GM18951 (cell line): ENCODE data around the gene FZD4.

Experiments used
- POLR2A ChIP-seq: IDR thresholded peaks from 4 replicates; pipeline ENCODE4 v1.6.1; 2011; ENCODE audit warnings: mild to moderate bottlenecking; ENCODE audit not compliant: insufficient read length, insufficient read depth; ENCODE audit errors: extremely low read depth
- in situ Hi-C: fragments of 300-500 bp; cut with MboI; formaldehyde crosslinking; loops from one replicate; pipeline ENCODE4 v1.12.0; 2022; ENCODE audit warnings: low sequenced_read_pairs, mixed read lengths, inconsistent platforms; ENCODE audit not compliant: unreplicated experiment

The FZD4 gene

DNA sequence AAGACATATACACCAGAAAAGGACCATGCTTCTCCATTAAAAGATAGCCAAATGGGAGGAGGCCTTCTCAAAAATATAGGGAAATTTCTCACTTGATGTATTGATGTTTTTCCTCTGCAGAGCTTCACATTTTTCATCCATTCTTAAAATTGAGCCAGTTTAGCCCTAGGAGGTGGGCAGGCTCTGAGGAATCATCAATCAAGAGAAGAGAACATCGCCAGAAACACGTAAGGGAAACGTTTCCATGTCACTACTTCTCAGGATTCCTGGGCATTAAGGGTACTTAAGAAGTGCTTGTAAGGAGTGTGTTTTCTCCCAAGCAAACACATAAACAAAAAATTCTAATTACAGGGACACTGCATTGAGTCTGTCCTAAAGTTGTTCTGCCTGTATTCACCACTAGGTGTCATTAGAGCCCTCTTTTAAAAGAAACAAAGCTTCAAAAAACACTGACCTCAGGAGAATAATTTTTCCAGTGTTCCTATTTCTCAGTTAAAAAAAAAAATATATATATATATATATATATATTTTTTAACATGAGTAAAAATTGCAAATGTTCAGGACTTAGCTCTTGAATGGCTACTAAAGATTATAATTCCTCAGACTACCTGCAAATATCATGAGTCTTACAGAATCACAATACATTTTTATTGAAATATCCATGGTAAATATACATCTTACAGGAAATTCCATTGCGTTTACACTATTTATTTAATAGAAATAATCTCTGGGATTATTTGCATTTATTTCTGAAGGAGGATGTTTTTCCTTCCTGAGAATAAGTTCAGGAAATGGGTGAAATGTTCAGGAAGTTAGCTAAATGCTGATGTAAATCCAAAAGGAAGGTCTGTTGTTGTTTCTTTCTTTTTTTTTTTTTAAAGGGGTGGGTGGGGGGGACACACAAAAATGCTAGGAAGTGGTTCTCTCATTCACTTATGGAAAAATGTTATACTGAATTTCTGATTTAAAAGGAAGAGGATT is 16.0 kb downstream of the FZD4 start:
- TF ChIP-seq POLR2A: no peak
- in situ Hi-C loops: loop anchor here (25.0 kb wide), 2 partner anchors 348 to 498 kb away; no protein-coding TSS in a partner anchor

DNA sequence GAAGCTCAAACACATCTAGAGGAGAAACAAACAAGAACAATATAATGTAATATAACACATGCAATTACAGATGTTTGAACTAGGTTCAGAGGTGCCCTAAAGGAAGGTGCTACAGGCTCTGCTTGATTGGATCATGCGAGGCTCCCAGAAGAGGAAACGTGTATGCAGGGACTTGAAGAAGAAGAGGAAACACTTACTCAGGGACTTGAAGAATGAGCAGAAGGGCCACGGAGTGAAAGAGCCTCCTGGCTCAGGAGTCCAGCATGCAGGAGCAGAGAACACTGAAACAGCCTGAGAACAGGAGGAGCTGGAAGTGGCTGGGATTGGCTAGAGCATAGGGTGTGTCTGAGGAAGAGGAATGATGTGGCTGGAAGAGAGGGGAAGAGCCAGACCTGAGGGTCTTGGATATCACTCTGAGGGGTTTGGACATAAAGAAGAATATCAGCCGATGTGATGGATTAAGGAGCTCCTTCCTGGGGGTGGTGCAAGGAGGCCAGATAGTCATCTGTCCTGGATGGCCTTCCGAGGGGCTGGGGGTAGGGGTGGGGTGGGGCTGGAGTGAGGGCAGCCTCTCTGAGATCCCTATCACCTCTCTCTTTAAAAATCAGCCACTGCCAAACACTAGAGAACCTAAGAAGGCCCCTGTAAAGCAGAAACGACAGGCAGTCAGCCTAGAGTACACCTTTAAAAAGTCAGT is 16.8 kb downstream of the FZD4 start:
- TF ChIP-seq POLR2A: no peak
- in situ Hi-C loops: loop anchor here (25.0 kb wide), 2 partner anchors 349 to 499 kb away; no protein-coding TSS in a partner anchor

DNA sequence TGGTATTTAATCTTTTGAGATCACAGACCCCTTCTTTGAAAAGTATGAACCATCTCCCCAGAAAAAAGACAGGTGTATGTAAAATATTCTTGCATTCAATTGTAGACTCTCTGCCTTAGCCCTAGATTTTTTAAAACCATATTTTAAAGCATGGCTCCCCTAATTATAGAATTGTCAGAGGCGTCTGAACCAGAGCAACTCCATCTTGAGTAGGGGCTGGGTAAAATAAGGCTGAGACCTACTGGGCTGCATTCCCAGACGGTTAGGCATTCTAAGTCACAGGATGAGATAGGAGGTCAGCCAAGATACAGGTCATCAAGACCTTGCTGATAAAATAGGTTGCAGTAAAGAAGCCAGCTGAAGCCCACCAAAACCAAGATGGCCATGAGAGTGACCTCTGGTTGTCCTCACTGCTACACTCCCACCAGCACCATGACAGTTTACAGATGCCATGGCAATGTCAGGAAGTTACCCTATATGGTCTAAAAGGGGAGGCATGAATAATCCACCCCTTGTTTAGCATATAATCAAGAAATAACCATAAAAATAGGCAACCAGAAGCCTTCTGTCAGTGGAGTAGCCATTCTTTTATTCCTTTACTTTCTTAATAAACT is 17.9 kb downstream of the FZD4 start:
- in situ Hi-C loops: loop anchor here (25.0 kb wide), 2 partner anchors 350 to 500 kb away; no protein-coding TSS in a partner anchor

DNA sequence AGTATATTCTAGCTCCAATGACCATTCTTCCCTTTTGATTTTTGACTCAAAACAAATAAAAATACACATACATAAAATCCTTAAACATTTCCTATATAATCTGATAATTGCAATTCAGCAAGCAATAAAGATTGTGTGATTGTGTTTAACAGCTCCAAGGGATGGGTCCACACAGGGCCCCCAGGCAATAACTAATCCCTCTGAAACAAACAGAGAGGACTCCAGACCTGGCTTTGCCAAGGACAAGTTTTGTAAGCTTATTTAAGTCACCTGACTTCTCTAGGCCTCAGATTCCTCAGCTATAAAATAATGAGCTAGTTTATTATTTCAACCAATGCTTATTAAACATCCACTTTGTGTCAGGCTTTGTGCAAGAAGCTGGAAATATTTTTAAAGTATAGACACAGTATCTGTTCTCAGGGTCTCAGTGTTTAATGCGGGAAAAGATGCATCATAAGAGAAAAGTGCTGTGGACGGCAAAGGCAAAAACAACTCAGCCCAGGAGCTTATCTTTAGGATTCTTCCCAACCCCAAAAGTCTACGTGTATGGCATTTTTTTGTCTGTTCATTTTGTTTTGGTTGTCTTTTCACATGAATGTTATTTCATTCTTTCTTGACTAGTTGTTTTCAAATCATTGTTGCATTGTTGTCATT is 20.1 kb downstream of the FZD4 start:
- in situ Hi-C loops: loop anchor here (25.0 kb wide), 2 partner anchors 352 to 502 kb away; no protein-coding TSS in a partner anchor
- TF ChIP-seq POLR2A: no peak

DNA sequence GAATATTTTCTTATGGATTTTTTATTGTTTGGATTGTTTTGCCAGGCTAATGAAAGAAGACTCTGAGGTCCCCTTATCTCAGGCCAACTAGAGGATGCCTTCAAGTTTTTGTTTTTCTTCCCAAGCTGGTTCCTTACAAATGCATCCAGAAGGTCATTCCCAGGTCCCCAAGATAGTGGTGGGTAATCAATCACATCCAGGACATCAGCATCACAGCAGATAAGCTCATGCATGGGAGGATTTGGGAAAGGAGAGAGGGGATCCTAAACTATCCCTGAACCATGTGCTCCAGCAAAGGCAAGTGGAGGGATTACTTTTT is 20.7 kb downstream of the FZD4 start:
- no peak for TF ChIP-seq POLR2A
- in situ Hi-C loops: loop anchor here (25.0 kb wide), 2 partner anchors 353 to 503 kb away; no protein-coding TSS in a partner anchor

DNA sequence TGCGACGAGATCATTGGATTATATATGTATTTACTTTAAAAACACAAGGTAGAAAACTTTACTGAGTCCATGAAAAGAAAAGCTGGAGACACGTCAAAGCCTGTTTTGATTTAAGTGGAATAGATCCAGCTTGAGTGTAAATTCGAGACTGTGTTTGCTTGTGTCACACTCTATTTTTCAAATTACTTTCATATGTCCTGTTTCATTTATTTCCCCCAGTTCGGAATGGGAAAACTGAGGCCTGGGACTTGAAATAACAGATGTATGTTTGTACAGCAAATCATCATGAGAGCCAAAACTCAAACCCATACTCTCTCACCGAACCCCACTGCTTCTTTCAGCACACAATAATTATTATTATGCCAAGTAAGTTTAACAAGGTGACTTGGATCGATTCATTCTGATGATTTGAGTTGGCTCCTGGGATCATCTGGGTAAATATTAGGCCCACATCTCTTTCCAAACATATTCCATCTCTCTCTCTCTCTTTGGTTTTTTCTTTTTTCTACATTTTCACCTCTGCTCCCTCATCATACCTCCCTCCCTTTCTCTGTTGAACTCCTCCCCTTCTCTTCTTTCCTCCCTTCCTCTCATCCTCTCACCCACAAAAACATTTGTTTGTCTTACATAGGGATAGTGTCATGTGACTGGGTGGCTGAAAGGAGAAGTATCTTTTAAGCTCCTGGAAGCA is 21.2 kb downstream of the FZD4 start:
- TF ChIP-seq POLR2A: no peak
- in situ Hi-C loops: loop anchor here (25.0 kb wide), 2 partner anchors 353 to 503 kb away; no protein-coding TSS in a partner anchor

DNA sequence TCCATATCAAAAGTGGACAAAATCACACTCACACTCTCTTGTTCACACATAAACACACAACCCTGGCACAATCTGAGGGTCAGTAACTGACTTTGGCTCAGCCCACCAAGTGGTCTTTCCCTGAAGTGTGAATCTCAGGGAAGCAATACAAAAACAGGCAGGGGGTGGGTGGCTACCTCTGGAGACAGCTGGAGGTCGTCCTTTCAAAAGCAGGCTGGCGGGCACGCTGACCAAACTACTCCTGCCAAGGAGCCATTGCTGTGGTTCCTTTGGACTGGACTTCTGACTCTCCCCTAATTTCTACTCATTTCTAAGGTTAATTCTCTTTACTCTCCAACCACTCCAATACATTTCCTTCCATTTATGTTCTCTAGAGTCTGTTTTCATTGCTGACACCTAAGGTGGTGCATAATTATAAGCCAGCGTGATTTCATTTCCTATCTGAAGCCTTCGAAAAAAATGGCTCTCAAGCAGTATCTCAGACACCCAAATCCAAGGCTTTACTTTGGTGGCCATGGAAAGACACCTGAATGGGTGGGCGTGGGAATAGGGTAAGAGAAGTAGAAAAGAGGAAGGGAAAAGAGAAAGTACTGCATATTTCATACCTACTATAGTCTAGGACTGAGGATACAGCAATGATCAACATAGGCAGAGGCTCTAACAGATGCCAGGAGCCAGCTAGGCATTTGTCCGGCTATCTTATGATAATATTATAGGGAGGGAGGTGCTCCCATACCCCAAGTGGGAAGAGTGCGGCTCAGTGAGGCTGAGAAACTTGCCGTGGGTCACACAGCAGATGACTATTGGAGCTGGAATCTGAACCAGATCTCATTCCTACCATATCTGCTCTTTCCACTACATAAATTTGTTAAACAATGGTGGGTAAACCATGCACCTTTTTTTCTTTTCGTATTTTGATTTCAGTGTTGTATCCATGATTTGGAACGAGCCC is 22.0 kb downstream of the FZD4 start:
- in situ Hi-C loops: loop anchor here (25.0 kb wide), 2 partner anchors 354 to 504 kb away; no protein-coding TSS in a partner anchor
- no peak for TF ChIP-seq POLR2A

DNA sequence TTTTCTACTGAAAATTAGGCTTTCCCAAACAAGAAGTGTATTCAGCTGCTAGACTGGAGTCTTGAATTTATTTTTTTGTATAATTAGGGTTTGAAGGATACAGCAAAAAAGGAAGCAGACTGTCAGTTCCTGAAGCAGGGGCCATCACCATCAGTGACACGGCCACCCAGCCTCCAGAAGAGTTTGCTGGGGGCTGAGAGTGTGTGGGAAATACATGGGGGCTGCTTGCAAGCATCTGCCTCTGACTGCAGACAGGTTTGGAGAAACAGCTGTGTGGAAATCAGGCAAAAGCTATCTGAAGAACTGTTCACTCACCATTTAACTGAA is 23.0 kb downstream of the FZD4 start:
- in situ Hi-C loops: loop anchor here (25.0 kb wide), 2 partner anchors 355 to 505 kb away; no protein-coding TSS in a partner anchor
- TF ChIP-seq POLR2A: no peak

DNA sequence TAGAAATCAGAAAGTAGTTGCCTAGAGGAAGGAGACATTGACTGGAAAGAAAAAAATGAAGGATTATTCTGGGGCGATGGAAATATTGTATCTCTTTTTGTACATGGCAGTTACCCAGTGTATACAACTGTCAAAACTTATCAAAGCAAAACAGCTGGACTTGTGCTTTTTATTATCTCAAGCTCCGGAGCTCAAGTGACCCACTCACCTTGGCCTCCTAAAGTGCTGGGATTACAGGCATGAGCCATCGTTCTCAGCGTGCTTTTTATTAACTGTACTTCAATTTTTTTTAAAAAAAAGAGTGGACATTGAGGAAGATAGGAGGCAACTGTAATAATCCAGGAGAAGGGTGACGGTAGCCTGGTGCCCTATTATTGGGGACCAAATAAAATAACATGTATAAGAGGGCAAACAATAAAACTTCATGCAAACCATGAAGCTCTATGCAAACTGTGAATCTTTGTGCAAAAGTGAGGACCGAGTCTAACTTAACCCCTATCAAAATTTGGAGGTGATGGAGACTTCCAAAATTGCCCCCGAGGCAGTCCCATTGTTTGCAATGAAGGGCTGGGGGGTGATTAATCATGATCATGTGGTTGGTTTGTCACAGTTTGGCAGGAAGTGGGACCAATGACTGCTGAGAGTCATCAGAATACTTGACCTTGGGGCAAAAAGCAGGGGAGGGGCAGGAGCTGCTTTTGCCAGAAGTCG is 23.5 kb downstream of the FZD4 start:
- in situ Hi-C loops: loop anchor here (25.0 kb wide), 2 partner anchors 356 to 506 kb away; no protein-coding TSS in a partner anchor
- TF ChIP-seq POLR2A: no peak

DNA sequence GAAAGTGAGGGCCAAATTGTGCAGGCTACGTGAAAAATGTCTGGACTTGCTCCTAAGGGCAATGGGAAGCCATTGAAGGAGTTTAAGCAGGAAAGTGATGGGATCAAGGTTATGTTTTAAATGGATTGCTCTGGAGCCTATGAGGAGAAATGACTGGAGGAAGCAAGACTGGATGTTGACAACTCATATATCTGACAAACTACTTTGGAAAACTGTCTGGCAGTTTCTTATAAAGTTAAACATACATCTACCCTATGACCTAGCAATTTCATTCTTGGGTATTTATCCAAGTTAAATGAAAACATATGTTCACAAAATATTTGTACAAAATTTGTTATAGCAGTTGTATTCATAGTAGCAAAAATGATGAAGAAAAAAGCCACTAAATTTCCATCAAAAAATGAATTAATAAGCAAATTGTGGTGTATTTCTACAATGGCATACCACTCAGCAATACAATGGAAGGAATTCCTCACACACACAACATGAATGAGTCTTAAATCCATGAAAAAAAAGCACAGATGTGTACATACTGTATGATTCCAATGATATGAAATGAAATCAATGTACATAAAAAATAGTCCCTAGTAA is 24.1 kb downstream of the FZD4 start:
- TF ChIP-seq POLR2A: no peak
- in situ Hi-C loops: loop anchor here (25.0 kb wide), 2 partner anchors 356 to 506 kb away; no protein-coding TSS in a partner anchor

DNA sequence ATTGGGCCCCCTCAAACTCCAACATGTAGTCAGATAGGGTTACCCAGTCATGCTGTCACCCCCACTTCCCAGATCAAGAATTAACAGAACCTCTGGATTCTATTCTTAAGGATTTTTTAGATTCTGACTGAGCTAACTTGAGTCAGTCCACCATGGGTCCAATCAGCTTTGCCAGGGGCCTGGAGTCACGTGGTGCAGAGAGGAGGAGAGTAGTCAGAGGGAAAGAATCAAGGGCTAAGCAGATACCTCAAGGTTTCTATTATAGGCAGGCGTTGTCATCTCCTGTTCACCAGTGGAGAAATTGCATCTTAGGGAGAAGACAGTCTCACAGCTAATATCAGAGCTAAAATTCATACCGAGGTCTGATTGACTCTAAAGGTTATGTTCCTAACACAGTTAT is 28.2 kb downstream of the FZD4 start:
- in situ Hi-C loops: loop anchor here (25.0 kb wide), 2 partner anchors 360 to 510 kb away; no protein-coding TSS in a partner anchor

More for the DNA sequence above, 28.2 kb downstream of the FZD4 start:
- TF ChIP-seq POLR2A: no peak
